ENCODE results near the gene TNFAIP3.
A peak's percentile ranks its signal among the peaks of the same experiment; 100 is the strongest.

The TNFAIP3 gene

GRCh38 chr6:137904822-137905617 lies 38.0 kb downstream of the TNFAIP3 start:
- DNase-seq: no peak

- DNase-seq: no peak
Measured at GRCh38 chr6:137906020-137906472, 39.0 kb downstream of the TNFAIP3 start.

GRCh38 chr6:137907170-137907569 lies 40.1 kb downstream of the TNFAIP3 start:
- no peak for DNase-seq

GRCh38 chr6:137909533-137909932 lies 42.5 kb downstream of the TNFAIP3 start:
- no peak for DNase-seq

- DNase-seq: no peak
Measured at GRCh38 chr6:137910424-137910834, 43.4 kb downstream of the TNFAIP3 start.

- DNase-seq: no peak
Measured at GRCh38 chr6:137910843-137911456, 43.9 kb downstream of the TNFAIP3 start.

GRCh38 chr6:137911675-137912191 lies 44.7 kb downstream of the TNFAIP3 start:
- peak; percentile 17 for DNase-seq

GRCh38 chr6:137912813-137913212 lies 45.8 kb downstream of the TNFAIP3 start:
- DNase-seq: no peak

- no peak for DNase-seq
Measured at GRCh38 chr6:137913434-137913833, 46.4 kb downstream of the TNFAIP3 start.

- DNase-seq: no peak
Measured at GRCh38 chr6:137913996-137914529, 47.0 kb downstream of the TNFAIP3 start.

GRCh38 chr6:137914530-137915193 lies 47.6 kb downstream of the TNFAIP3 start:
- DNase-seq: no peak

- DNase-seq: no peak
Measured at GRCh38 chr6:137915790-137916189, 48.7 kb downstream of the TNFAIP3 start.

GRCh38 chr6:137917551-137918325 lies 50.7 kb downstream of the TNFAIP3 start:
- no peak for DNase-seq

GRCh38 chr6:137919502-137919823 lies 52.4 kb downstream of the TNFAIP3 start:
- no peak for DNase-seq

GRCh38 chr6:137919837-137920730 lies 53.0 kb downstream of the TNFAIP3 start:
- no peak for DNase-seq

- DNase-seq: no peak
Measured at GRCh38 chr6:137921823-137922222, 54.8 kb downstream of the TNFAIP3 start.

- no peak for DNase-seq
Measured at GRCh38 chr6:137923866-137924653, 57.0 kb downstream of the TNFAIP3 start.

- no peak for DNase-seq
Measured at GRCh38 chr6:137925141-137925698, 58.2 kb downstream of the TNFAIP3 start.

GRCh38 chr6:137926207-137926731 lies 59.2 kb downstream of the TNFAIP3 start:
- DNase-seq: peak; percentile 11

GRCh38 chr6:137926985-137927384 lies 59.9 kb downstream of the TNFAIP3 start:
- DNase-seq: no peak

All from NCI-H146 (cell line).